Gastroesophageal sphincter (tissue), 4 donors: ENCODE results near the gene FHL3. TPM values are rescaled to one million over a fixed set of nuclear protein-coding genes. Genes with fewer than 3 reads are reported as not detected.

Experiments used
- ATAC-seq: fragments of 150-250 bp; one replicate; pipeline ENCODE4 v1.9.1; 2016; ENCODE audit warnings: mild to moderate bottlenecking, moderate library complexity
- H3K27ac ChIP-seq, 4 donors: fragments of 200-600 bp; sonication (generic) in 3 of 4; 1 replicate in 3 of 4; 2 replicates in 1 of 4; pipeline ENCODE4 v1.5.1; 2016 to 2019
- H3K27me3 ChIP-seq: fragments of 200-600 bp; sonication (generic); one replicate; pipeline ENCODE4 v1.5.1; 2019
- H3K36me3 ChIP-seq, 2 donors: fragments of 200-600 bp; sonication (generic); one replicate each; pipeline ENCODE4 v1.5.1; 2019; ENCODE audit warnings: control low read depth in 1 of 2
- H3K4me1 ChIP-seq, 3 donors: fragments of 200-600 bp; sonication (generic); 1 replicate in 2 of 3; 2 replicates in 1 of 3; pipeline ENCODE4 v1.5.1; 2016 to 2019; ENCODE audit warnings: control low read depth in 2 of 3
- H3K4me3 ChIP-seq, 2 donors: fragments of 200-600 bp; sonication (generic); one replicate each; pipeline ENCODE4 v1.5.1; 2019; ENCODE audit warnings: mild to moderate bottlenecking in 1 of 2, moderate library complexity in 1 of 2
- H3K9me3 ChIP-seq, 3 donors: fragments of 200-600 bp; sonication (generic); one replicate each; pipeline ENCODE4 v1.5.1; 2017 to 2019; ENCODE audit warnings: control low read depth in 2 of 3
- CTCF ChIP-seq, 4 experiments: fragments of 200-600 bp in 2 of 4; fragments of 450-650 bp in 2 of 4; sonication (generic) in 1 of 4; IDR thresholded peaks; one replicate each; pipeline ENCODE4 v1.5.1; 2017 to 2019; ENCODE audit warnings: antibody characterized with exemption in 4 of 4, mild to moderate bottlenecking in 2 of 4, moderate library complexity in 2 of 4
- EP300 ChIP-seq: sonication (generic); formaldehyde crosslinking; IDR thresholded peaks from one replicate; pipeline ENCODE4 v1.6.1; 2017; ENCODE audit warnings: antibody characterized with exemption, mild to moderate bottlenecking
- POLR2A ChIP-seq, 2 donors: fragments of 450-650 bp; IDR thresholded peaks; one replicate each; pipeline ENCODE4 v1.6.1; 2017; ENCODE audit warnings: antibody characterized with exemption in 2 of 2, mild to moderate bottlenecking in 2 of 2, moderate library complexity in 1 of 2
- POLR2AphosphoS5 ChIP-seq: sonication (generic); formaldehyde crosslinking; IDR thresholded peaks from one replicate; pipeline ENCODE4 v1.6.1; 2017; ENCODE audit warnings: antibody characterized with exemption
- WGBS, 2 donors: methylation state at CpG; one replicate each; pipeline ENCODE4 v1.1.5; 2018; ENCODE audit warnings: low coverage in 1 of 2; 5-methylcytosine and 5-hydroxymethylcytosine counted together
- total RNA-seq, 4 donors: library from RNA; depleted of rRNA; stranded (reverse); fragments of >200 nt; gene quantifications; one replicate each; pipeline ENCODE4 v1.1.0, GENCODE V29; 2016

The FHL3 gene
- total RNA-seq, 4 donors from 2014 or later = 25.8 to 58.4 (median 30.6) TPM

- Histone ChIP-seq H3K4me1 (peaks cover 0 to 57% (median 24%) of the 10 kb centered on the region in 3 donors), H3K36me3 (peaks cover 0 to 19% of the 10 kb centered on the region in 2 donors), H3K27me3 (no peaks in the 10 kb centered on the region), H3K4me3 (peak overlapping the region; percentile 73 to 80), H3K27ac (peak overlapping the region; percentile 88 to 94 (median 92)), H3K9me3 (no peaks in the 10 kb centered on the region)
- TF ChIP-seq POLR2A (IDR thresholded peaks at IDR 0.05) (no peak), EP300 (no peak), POLR2AphosphoS5 (no peak), CTCF (IDR thresholded peaks at IDR 0.05) (no peak)
- no peak for ATAC-seq
- WGBS, 2 donors = 10 to 25% methylated on average over 2 to 4 of the region's 4 CpGs
Measured at GRCh38 chr1:38013227-38013622, 7.9 kb upstream of the FHL3 start.

- peak; percentile 98 for ATAC-seq
- H3K36me3 ChIP-seq = peaks cover 0 to 12% of the 10 kb centered on the region in 2 donors
- H3K4me3 ChIP-seq = peak within 1 kb of the TSS; percentile 73 to 80
- H3K9me3 ChIP-seq = no peaks in the 10 kb centered on the region
- WGBS, 2 donors = 5% methylated on average over 8 of the region's 49 CpGs; no CpG with 5 or more reads in 1 of the 2 donors
- H3K27ac ChIP-seq = peak within 1 kb of the TSS; percentile 88 to 94 (median 92)
- peaks cover 0 to 52% (median 24%) of the 10 kb centered on the region in 3 donors for H3K4me1 ChIP-seq
- TF ChIP-seq POLR2A (IDR thresholded peaks at IDR 0.05) (peak; percentile 36 to 59), POLR2AphosphoS5 (peak; percentile 64), EP300 (no peak)
- no peaks in the 10 kb centered on the region for H3K27me3 ChIP-seq
Measured at GRCh38 chr1:38012363-38013226, 7.3 kb upstream of the FHL3 start, which contains the start of gene UTP11. UTP11 (plus strand) TSS chr1:38012734; CDS start chr1:38012803, 69 bp downstream.

GRCh38 chr1:38009841-38010180, 4.5 kb upstream of the FHL3 start:
- Histone ChIP-seq H3K27ac (peak overlapping the region in 1 of 4 donors; percentile 53), H3K27me3 (no peaks in the 10 kb centered on the region), H3K9me3 (no peaks in the 10 kb centered on the region), H3K4me3 (no peak overlapping the region), H3K36me3 (peaks cover 0 to 3% of the 10 kb centered on the region in 2 donors), H3K4me1 (peaks cover 0 to 34% (median 14%) of the 10 kb centered on the region in 3 donors)
- 93 to 100% methylated on average over 3 to 5 of the region's 6 CpGs for WGBS, 2 donors
- no peak for TF ChIP-seq EP300
- no peak for TF ChIP-seq POLR2AphosphoS5
- TF ChIP-seq POLR2A (IDR thresholded peaks at IDR 0.05) = no peak
- TF ChIP-seq CTCF (IDR thresholded peaks at IDR 0.05) = no peak
- no peak for ATAC-seq

GRCh38 chr1:38009088-38009840, 4.0 kb upstream of the FHL3 start:
- Histone ChIP-seq H3K27me3 (no peaks in the 10 kb centered on the region), H3K4me3 (no peak overlapping the region), H3K4me1 (peaks cover 0 to 34% (median 14%) of the 10 kb centered on the region in 3 donors), H3K36me3 (no peaks in the 10 kb centered on the region), H3K9me3 (no peaks in the 10 kb centered on the region), H3K27ac (peak overlapping the region in 1 of 4 donors; percentile 53)
- WGBS, 2 donors = 92 to 100% methylated on average over 2 to 5 of the region's 8 CpGs
- no peak for TF ChIP-seq CTCF (IDR thresholded peaks at IDR 0.05)
- no peak for TF ChIP-seq POLR2AphosphoS5
- no peak for TF ChIP-seq POLR2A (IDR thresholded peaks at IDR 0.05)
- no peak for TF ChIP-seq EP300
- no peak for ATAC-seq
